HEK293 (cell line): ENCODE measurements around the gene MALT1.

ENCODE experiments used
- CTCF ChIA-PET: fragments of 350-600 bp; formaldehyde crosslinking; extraction: SDS; loops from one replicate; lab custom pipeline; 2021; ENCODE audit warnings: antibody characterized with exemption; lab: Yijun Ruan, JAX
- POLR2A ChIA-PET: fragments of 300-600 bp; formaldehyde crosslinking; extraction: SDS; loops from one replicate; lab custom pipeline; 2020; ENCODE audit warnings: antibody characterized with exemption, inconsistent platforms; lab: Yijun Ruan, JAX
- H3K27ac ChIP-seq: fragments of 200-500 bp; sonication (Bioruptor generic); 2 replicates; pipeline ENCODE4 v1.5.1; 2014; ENCODE audit warnings: low read depth, low read length, control low read depth, inconsistent platforms; ENCODE audit errors: extremely low read depth
- H3K36me3 ChIP-seq, 2 experiments: fragments of 200-500 bp in 1 of 2; sonication (Bioruptor generic) in 1 of 2; 1 replicate in 1 of 2; 2 replicates in 1 of 2; pipeline ENCODE4 v1.5.1; 2014 to 2017; ENCODE audit warnings: inconsistent platforms in 2 of 2, low read length in 2 of 2; ENCODE audit not compliant: control insufficient read depth in 2 of 2, insufficient read depth in 1 of 2
- H3K4me1 ChIP-seq: fragments of 200-500 bp; sonication (Bioruptor generic); 2 replicates; pipeline ENCODE4 v1.5.1; 2014; ENCODE audit warnings: mild to moderate bottlenecking, low read length, inconsistent platforms; ENCODE audit not compliant: control insufficient read depth, insufficient read depth
- H3K4me3 ChIP-seq: 2 replicates; pipeline ENCODE4 v1.5.1; 2011; ENCODE audit warnings: low read depth, mild to moderate bottlenecking, control low read depth, low read length, moderate library complexity
- H3K9me3 ChIP-seq: fragments of 200-500 bp; sonication (Bioruptor generic); 2 replicates; pipeline ENCODE4 v1.5.1; 2014; ENCODE audit warnings: low read depth, low read length, inconsistent platforms; ENCODE audit not compliant: control insufficient read depth, insufficient read depth
- BCL11B ChIP-seq: fragments of 450-650 bp; formaldehyde crosslinking; IDR thresholded peaks from 2 replicates; pipeline ENCODE4 v1.5.1; 2016; ENCODE audit warnings: low read depth, missing biosample characterization, missing genetic modification characterization
- HOXC10 ChIP-seq: sonication (generic); formaldehyde crosslinking; IDR thresholded peaks from 2 replicates; pipeline ENCODE4 v1.8.1; 2023; ENCODE audit warnings: mild to moderate bottlenecking, missing genetic modification reagents
- IKZF3 ChIP-seq: fragments of 450-650 bp; IDR thresholded peaks from 2 replicates; pipeline ENCODE4 v1.5.0; 2018; ENCODE audit warnings: missing biosample characterization, mild to moderate bottlenecking, missing genetic modification characterization, moderate library complexity
- MYNN ChIP-seq: fragments of 450-650 bp; formaldehyde crosslinking; IDR thresholded peaks from 2 replicates; pipeline ENCODE4 v1.5.1; 2016; ENCODE audit warnings: missing biosample characterization, missing genetic modification characterization, borderline replicate concordance
- PBX3 ChIP-seq: sonication (generic); formaldehyde crosslinking; IDR thresholded peaks from 2 replicates; pipeline ENCODE4 v1.8.1; 2022; ENCODE audit warnings: mild to moderate bottlenecking, moderate library complexity, missing genetic modification reagents
- RBAK ChIP-seq: fragments of 450-650 bp; formaldehyde crosslinking; IDR thresholded peaks from 2 replicates; pipeline ENCODE4 v1.5.1; 2016; ENCODE audit warnings: missing biosample characterization, missing genetic modification characterization
- SALL2 ChIP-seq: fragments of 450-650 bp; formaldehyde crosslinking; IDR thresholded peaks from 2 replicates; pipeline ENCODE4 v1.5.0; 2017; ENCODE audit warnings: missing biosample characterization, mild to moderate bottlenecking, missing genetic modification characterization, borderline replicate concordance
- SCRT2 ChIP-seq: fragments of 450-650 bp; formaldehyde crosslinking; IDR thresholded peaks from 2 replicates; pipeline ENCODE4 v1.5.1; 2016; ENCODE audit warnings: missing biosample characterization, missing genetic modification characterization
- SETDB1 ChIP-seq: IDR thresholded peaks from one replicate; pipeline ENCODE4 v1.6.1; 2017; ENCODE audit warnings: mild to moderate bottlenecking, low read length, moderate library complexity, mixed read lengths; ENCODE audit not compliant: insufficient read length
- ZBTB7A ChIP-seq: fragments of 450-650 bp; formaldehyde crosslinking; IDR thresholded peaks from 2 replicates; pipeline ENCODE4 v1.5.1; 2016; ENCODE audit warnings: low read depth, missing biosample characterization, missing genetic modification characterization
- ZEB2 ChIP-seq: fragments of 450-650 bp; formaldehyde crosslinking; IDR thresholded peaks from 2 replicates; pipeline ENCODE4 v1.5.1; 2016; ENCODE audit warnings: missing biosample characterization, missing genetic modification characterization
- ZNF174 ChIP-seq: fragments of 450-650 bp; formaldehyde crosslinking; IDR thresholded peaks from 2 replicates; pipeline ENCODE4 v1.5.0; 2017; ENCODE audit warnings: missing biosample characterization, mild to moderate bottlenecking, missing genetic modification characterization
- ZNF184 ChIP-seq: fragments of 450-650 bp; IDR thresholded peaks from 2 replicates; pipeline ENCODE4 v1.5.1; 2018; ENCODE audit warnings: missing biosample characterization, mild to moderate bottlenecking, missing genetic modification characterization
- ZNF211 ChIP-seq: fragments of 450-650 bp; formaldehyde crosslinking; IDR thresholded peaks from 2 replicates; pipeline ENCODE4 v1.5.1; 2016; ENCODE audit warnings: low read depth, missing biosample characterization, missing genetic modification characterization
- ZNF302 ChIP-seq: fragments of 450-650 bp; formaldehyde crosslinking; IDR thresholded peaks from 2 replicates; pipeline ENCODE4 v1.5.1; 2016; ENCODE audit warnings: missing biosample characterization, missing genetic modification characterization, low read depth
- ZNF423 ChIP-seq: fragments of 450-650 bp; formaldehyde crosslinking; IDR thresholded peaks from 2 replicates; pipeline ENCODE4 v1.5.1; 2016; ENCODE audit warnings: missing biosample characterization, missing genetic modification characterization
- ZNF580 ChIP-seq: fragments of 450-650 bp; formaldehyde crosslinking; IDR thresholded peaks from 2 replicates; pipeline ENCODE4 v1.5.1; 2016; ENCODE audit warnings: missing biosample characterization, missing genetic modification characterization
- ZNF600 ChIP-seq: fragments of 450-650 bp; formaldehyde crosslinking; IDR thresholded peaks from 2 replicates; pipeline ENCODE4 v1.5.1; 2016; ENCODE audit warnings: missing biosample characterization, missing genetic modification characterization
- ZNF645 ChIP-seq: fragments of 450-650 bp; formaldehyde crosslinking; IDR thresholded peaks from 2 replicates; pipeline ENCODE4; 2016; ENCODE audit warnings: missing biosample characterization, missing genetic modification characterization
- ZNF664 ChIP-seq: fragments of 450-650 bp; formaldehyde crosslinking; IDR thresholded peaks from 2 replicates; pipeline ENCODE4 v1.5.1; 2016; ENCODE audit warnings: missing biosample characterization, missing genetic modification characterization
- ZNF747 ChIP-seq: fragments of 450-650 bp; formaldehyde crosslinking; IDR thresholded peaks from 2 replicates; pipeline ENCODE4 v1.5.1; 2016; ENCODE audit warnings: missing biosample characterization, missing genetic modification characterization
- ZNF830 ChIP-seq: fragments of 450-650 bp; IDR thresholded peaks from 2 replicates; pipeline ENCODE4 v1.5.0; 2018; ENCODE audit warnings: missing biosample characterization, missing genetic modification characterization, low read depth, mild to moderate bottlenecking, moderate library complexity
- ZSCAN23 ChIP-seq: fragments of 450-650 bp; formaldehyde crosslinking; IDR thresholded peaks from 2 replicates; pipeline ENCODE4 v1.5.1; 2016; ENCODE audit warnings: missing biosample characterization, missing genetic modification characterization
- TF ChIP-seq, protein P1 (sequence below): fragments of 450-650 bp; formaldehyde crosslinking; IDR thresholded peaks from 2 replicates; pipeline ENCODE4 v1.5.1; 2016; ENCODE audit warnings: missing biosample characterization, missing genetic modification characterization

MALT1 gene

GRCh38 chr18:58753976-58754375 lies 82.7 kb downstream of the MALT1 start:
- ChIA-PET POLR2A (no interaction called here), CTCF (interaction anchor here (0.6 to 6.6 kb wide), 3 partner anchors 9 to 354 kb away, joined by 3 to 37 read pairs (median 18); no protein-coding TSS in a partner anchor)
- no peaks in the 10 kb centered on the region for H3K4me1 ChIP-seq

DNA sequence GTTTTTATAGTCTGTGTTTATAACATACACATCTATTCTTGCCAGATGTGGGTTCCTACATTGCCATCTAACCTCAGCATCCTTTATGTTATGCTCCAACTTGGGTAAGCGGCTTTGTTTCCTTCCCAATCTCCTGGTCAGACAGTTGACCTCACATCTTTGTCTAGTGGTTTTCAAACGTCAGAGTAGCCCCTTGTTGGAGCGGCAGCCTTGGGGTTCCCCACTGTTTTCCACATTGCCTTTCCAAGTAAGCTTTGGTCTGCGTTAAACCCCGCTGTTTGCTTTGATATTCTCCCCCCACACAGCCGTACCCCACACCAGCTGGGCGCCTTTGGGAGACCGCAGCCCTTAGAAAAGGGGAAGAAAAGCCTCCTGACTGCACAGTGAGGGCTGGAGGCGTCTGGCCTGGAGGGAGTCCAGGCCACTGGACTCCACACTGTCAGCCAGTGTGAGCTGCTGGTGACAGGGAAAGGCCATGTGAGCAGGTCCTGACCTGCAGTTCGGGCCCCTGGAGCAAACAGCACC lies 83.3 kb downstream of the MALT1 start:
- H3K36me3 ChIP-seq = peaks cover 6 to 13% of the 10 kb centered on the region in 2 experiments
- TF ChIP-seq SCRT2 (tag by site-specific recombination) = no peak
- TF ChIP-seq SETDB1 = no peak
- no peak for TF ChIP-seq ZNF174 (tag by site-specific recombination)
- TF ChIP-seq ZEB2 (tag by site-specific recombination) = no peak
- TF ChIP-seq RBAK = no peak
- no peak for TF ChIP-seq IKZF3 (tag by site-specific recombination)
- no peak for TF ChIP-seq ZNF664 (tag by site-specific recombination)
- TF ChIP-seq SALL2 (tag by site-specific recombination) = no peak
- no peak for TF ChIP-seq ZNF645
- no peak for TF ChIP-seq HOXC10 (CRISPR knock-in tag)
- TF ChIP-seq, protein P1, sequence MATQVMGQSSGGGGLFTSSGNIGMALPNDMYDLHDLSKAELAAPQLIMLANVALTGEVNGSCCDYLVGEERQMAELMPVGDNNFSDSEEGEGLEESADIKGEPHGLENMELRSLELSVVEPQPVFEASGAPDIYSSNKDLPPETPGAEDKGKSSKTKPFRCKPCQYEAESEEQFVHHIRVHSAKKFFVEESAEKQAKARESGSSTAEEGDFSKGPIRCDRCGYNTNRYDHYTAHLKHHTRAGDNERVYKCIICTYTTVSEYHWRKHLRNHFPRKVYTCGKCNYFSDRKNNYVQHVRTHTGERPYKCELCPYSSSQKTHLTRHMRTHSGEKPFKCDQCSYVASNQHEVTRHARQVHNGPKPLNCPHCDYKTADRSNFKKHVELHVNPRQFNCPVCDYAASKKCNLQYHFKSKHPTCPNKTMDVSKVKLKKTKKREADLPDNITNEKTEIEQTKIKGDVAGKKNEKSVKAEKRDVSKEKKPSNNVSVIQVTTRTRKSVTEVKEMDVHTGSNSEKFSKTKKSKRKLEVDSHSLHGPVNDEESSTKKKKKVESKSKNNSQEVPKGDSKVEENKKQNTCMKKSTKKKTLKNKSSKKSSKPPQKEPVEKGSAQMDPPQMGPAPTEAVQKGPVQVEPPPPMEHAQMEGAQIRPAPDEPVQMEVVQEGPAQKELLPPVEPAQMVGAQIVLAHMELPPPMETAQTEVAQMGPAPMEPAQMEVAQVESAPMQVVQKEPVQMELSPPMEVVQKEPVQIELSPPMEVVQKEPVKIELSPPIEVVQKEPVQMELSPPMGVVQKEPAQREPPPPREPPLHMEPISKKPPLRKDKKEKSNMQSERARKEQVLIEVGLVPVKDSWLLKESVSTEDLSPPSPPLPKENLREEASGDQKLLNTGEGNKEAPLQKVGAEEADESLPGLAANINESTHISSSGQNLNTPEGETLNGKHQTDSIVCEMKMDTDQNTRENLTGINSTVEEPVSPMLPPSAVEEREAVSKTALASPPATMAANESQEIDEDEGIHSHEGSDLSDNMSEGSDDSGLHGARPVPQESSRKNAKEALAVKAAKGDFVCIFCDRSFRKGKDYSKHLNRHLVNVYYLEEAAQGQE = no peak
- TF ChIP-seq, all 188 proteins: peak for 0
- Histone ChIP-seq H3K27ac (no peak overlapping the region), H3K4me1 (no peaks in the 10 kb centered on the region), H3K4me3 (no peak overlapping the region), H3K9me3 (no peaks in the 10 kb centered on the region)
- ChIA-PET POLR2A (no interaction called here), CTCF (interaction anchor here (0.5 to 6.6 kb wide), 5 partner anchors 9 to 392 kb away, joined by 3 to 37 read pairs (median 6); no protein-coding TSS in a partner anchor)

More at GRCh38 chr18:58753976-58754375, 82.7 kb downstream of the MALT1 start:
- TF ChIP-seq BCL11B (tag by site-specific recombination) (no peak), ZNF600 (no peak)
- peaks cover 13 to 19% of the 10 kb centered on the region in 2 experiments for H3K36me3 ChIP-seq
- H3K9me3 ChIP-seq = no peaks in the 10 kb centered on the region
- no peak overlapping the region for H3K27ac ChIP-seq
- H3K4me3 ChIP-seq = no peak overlapping the region

DNA sequence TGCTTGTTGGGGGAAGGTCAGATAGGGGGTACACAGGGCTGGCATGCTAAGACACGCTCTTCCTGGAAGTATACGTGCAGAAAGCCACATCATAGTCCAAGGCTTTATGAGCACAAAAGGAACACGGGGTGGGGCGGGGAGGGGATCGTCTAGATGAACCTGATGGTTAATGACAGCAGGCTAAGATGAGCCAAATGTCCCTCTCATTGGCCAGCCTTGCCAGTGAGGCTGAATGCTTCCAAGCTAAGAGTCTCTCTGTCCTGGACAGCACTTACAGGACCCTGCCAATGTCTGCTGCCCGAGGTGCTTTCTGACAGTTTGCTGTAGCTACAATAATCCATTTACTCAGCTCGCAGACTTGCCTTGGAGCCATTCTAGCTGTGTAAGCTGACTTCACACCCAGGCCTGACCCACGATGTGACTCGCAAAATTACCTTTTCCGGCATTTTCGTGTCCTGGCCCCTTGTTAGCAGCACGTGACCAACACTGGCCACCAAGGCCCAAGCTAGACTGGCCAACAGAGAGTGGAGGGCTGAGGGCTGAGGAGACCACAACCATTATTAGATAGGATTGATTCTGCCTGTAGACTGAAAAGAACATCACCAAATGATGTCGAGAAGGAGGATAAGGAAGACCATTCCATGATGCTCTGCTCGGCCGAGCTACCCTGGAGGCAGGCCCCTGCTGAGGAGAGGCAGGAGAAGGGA lies 84.2 kb downstream of the MALT1 start:
- H3K36me3 ChIP-seq = peaks cover 0 to 4% of the 10 kb centered on the region in 2 experiments; a peak in 2 of 3 replicates
- ChIA-PET CTCF (interaction anchor here (0.5 to 6.6 kb wide), 5 partner anchors 8 to 1106 kb away, joined by 3 to 37 read pairs (median 6); partner anchors contain the start of gene MALT1), POLR2A (no interaction called here)
- H3K4me1 ChIP-seq = no peaks in the 10 kb centered on the region
- no peak overlapping the region for H3K27ac ChIP-seq
- H3K9me3 ChIP-seq = no peaks in the 10 kb centered on the region
- H3K4me3 ChIP-seq = no peak overlapping the region
- TF ChIP-seq ZNF747 = no peak
- no peak for TF ChIP-seq ZNF184 (tag by site-specific recombination)
- no peak for TF ChIP-seq ZNF302 (tag by site-specific recombination)
- TF ChIP-seq ZNF830 (tag by site-specific recombination) = no peak
- TF ChIP-seq PBX3 (CRISPR knock-in tag) = no peak
- no peak for TF ChIP-seq ZNF211 (tag by site-specific recombination)
- no peak for TF ChIP-seq MYNN (tag by site-specific recombination)
- no peak for TF ChIP-seq ZNF423 (tag by site-specific recombination)
- no peak for TF ChIP-seq ZBTB7A
- TF ChIP-seq ZSCAN23 (tag by site-specific recombination) = no peak
- TF ChIP-seq SALL2 (tag by site-specific recombination) = no peak
- no peak for TF ChIP-seq ZNF580
